Measurements from ENCODE around the gene FAXC.
"Not testable (repeated sequence)": the region's sequence is repeated elsewhere in the genome, so short reads cannot be mapped to it uniquely, and the experiment has no call there.

FAXC gene

DNA sequence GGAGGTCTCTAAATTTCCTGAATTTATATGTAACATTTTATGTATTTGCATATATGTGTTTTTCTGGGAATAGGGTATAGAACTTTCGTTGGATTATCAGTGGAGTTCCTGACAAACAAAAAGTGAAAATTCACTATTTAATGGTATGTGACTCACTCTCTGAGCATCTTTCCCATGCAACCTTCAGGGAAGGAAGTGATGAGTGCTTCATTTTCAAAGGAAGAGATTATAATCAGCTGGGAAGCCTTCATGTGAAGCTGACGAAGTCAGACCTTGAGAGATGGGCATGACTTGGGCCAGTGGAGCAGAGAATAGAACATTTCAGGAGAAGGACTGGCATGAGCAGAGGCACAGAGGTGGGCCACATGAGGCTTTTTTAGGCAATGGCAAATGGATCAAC, 72.7 kb downstream of the FAXC start:
- Mint-ChIP-seq H3K9me3 (no peaks in the 10 kb centered on the region), H3K4me1 (no peaks in the 10 kb centered on the region), H3K36me3 (no peaks in the 10 kb centered on the region), H3K27ac (no peak overlapping the region), H3K4me3 (no peak overlapping the region), H3K27me3 (peaks cover 19% of the 10 kb centered on the region)
- no peak for ATAC-seq

DNA sequence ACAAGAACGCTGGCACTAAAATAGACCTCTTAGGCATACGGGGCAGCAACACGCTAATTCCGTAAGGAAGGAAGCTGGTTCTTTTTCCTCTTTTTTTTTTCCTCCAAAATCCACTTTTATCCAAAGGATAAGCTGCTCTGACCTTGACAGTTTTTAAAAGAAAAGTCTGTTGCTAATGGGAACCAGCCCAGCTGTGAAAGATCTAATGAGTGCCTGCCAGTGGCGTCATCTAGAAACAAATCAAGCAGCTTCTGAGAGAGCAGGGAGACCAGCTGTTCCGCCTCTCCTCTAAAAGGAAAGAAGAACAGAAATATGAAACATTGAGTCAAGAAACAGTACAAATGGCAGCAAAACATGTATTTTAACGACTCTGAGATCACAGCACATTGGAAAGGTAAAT, 78.6 kb downstream of the FAXC start:
- Mint-ChIP-seq H3K27ac (no peak overlapping the region), H3K4me1 (no peaks in the 10 kb centered on the region), H3K4me3 (no peak overlapping the region)

DNA sequence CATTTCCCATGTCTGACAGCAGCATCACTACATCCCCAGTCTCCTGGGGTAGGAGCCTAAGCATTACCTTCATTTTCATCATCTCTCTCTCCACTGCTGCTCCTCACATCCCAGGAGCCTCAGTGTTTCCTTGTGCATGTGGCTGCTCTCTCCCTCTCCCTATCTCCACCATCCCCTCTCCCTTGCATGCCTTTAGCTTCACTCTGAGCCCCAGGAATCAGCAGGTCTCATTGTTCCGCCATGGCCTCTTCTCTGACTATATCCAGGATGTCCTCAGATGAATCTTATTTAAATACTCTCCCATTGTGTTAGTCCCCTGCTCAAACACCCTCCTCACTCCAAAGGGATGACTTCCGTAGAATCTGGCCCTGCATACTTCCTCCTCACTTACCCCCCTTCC, 79.4 kb downstream of the FAXC start:
- Mint-ChIP-seq H3K27ac (no peak overlapping the region), H3K27me3 (peaks cover 8% of the 10 kb centered on the region), H3K4me1 (no peaks in the 10 kb centered on the region), H3K36me3 (no peaks in the 10 kb centered on the region), H3K9me3 (peaks cover 4% of the 10 kb centered on the region), H3K4me3 (no peak overlapping the region)
- ATAC-seq = no peak

More for the DNA sequence above, 78.6 kb downstream of the FAXC start:
- Mint-ChIP-seq H3K27me3 (peaks cover 8% of the 10 kb centered on the region), H3K36me3 (no peaks in the 10 kb centered on the region), H3K9me3 (peaks cover 4% of the 10 kb centered on the region)
- ATAC-seq = no peak

DNA sequence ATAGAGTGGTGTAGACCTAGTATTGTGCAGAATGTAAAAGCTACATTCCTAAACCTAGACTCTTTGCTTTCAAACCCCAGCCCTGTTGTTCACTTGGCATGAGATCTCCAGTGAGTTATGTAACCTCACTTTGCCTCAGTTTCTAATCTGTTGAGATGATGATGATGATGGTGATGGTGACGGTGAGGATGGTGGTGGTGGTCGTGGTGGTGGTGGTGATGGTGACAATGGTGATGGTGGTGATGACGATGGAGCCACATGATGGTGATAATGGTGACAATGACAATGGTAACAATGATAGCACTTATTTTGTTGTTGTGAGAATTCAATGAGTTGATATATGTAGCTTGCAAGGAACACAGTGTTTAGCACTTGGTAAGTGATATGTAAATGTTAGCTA, 80.3 kb downstream of the FAXC start:
- ATAC-seq = no peak
- Mint-ChIP-seq H3K36me3 (no peaks in the 10 kb centered on the region), H3K4me1 (no peaks in the 10 kb centered on the region), H3K27me3 (peaks cover 8% of the 10 kb centered on the region), H3K9me3 (peaks cover 4% of the 10 kb centered on the region), H3K4me3 (no peak overlapping the region), H3K27ac (no peak overlapping the region)

DNA sequence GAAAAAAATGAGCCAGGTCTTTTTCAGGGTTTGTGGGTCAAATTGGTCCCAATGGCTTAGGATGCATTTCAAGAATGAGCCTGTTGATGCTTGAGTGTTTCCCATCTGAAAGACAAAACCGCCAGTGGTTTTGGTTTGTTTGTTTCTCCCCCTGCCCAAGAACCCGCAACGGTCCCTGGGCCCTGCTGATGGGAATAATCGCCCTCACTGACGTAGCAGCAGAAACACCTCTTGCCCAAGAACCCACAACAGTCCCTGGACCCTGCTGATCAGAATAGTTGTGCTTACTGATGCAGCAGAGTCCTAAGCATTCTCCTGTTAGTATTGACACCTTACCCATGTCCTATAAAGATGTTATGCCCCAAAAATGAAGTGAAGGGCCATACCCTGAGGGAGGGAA, 82.5 kb downstream of the FAXC start:
- not testable (repeated sequence) for H3K36me3 Mint-ChIP-seq, H3K27me3 Mint-ChIP-seq, H3K4me3 Mint-ChIP-seq, H3K27ac Mint-ChIP-seq, H3K9me3 Mint-ChIP-seq, ATAC-seq, H3K4me1 Mint-ChIP-seq

DNA sequence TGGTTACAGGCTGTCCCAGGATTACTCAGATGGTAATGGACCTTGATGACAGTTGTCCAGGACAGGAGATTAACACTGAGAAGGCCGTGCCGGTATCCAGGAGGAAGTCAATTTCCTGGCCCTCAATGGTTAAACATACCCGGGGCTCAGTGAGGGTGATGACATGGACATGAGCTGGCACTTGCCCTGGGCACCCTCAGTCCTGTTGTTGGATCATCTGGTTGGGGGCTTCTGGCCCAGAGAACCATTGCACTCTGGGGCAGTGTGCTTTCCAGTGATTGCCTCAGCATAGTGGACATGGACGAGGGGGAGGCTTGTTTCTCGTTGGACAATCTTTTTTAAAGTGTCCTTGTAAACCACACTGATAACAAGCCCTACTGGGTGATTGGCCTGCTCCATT, 84.0 kb downstream of the FAXC start:
- H3K9me3 Mint-ChIP-seq, ATAC-seq, H3K36me3 Mint-ChIP-seq, H3K4me1 Mint-ChIP-seq, H3K27me3 Mint-ChIP-seq, H3K27ac Mint-ChIP-seq, H3K4me3 Mint-ChIP-seq: not testable (repeated sequence)

DNA sequence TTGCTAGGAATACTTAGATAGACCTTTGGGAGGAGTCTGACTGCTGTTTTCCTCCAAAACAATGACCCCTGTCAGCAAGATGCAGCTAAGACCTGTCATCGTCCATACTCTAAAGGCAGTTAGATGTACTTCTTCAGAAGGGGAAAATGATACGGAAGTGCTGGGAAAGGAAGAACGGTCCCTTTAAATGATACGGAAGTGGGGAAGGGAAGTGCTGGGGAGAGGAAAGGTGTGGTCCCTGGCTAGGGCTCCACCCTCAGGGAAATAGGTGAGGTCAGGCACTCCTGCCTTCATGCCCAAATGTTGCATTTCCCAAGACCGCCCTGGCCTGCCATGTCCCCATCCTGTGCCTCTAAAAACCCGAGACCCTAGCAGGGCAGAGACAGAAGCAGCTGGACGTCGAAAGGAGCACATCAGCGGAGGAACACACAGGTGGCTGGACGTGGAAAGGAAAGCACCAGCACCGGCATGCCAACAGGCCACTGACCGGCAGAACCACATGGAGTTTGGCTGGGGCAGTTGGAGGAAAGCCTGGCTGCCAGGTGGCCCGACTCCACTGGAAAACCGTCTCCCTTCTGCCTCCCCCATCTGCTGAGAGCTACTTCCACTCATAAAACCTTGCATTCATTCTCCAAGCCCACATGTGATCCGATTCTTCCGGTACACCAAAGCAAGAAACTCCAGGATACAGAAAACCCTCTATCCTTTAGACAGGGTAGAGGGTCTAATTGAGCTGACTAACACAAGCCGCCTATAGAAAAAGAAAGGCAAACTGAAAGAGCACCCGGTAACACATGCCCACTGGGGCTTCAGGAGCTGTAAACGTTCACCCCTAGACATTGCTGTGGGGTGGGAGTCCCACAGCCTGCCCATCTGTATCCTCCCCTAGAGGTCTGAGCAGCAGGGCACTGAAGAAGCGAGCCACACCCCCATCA, 94.6 kb downstream of the FAXC start:
- H3K27ac Mint-ChIP-seq = no peak overlapping the region
- peaks cover 3% of the 10 kb centered on the region for H3K9me3 Mint-ChIP-seq
- no peaks in the 10 kb centered on the region for H3K4me1 Mint-ChIP-seq
- no peak overlapping the region for H3K4me3 Mint-ChIP-seq
- no peak for ATAC-seq
- no peaks in the 10 kb centered on the region for H3K27me3 Mint-ChIP-seq
- no peaks in the 10 kb centered on the region for H3K36me3 Mint-ChIP-seq

DNA sequence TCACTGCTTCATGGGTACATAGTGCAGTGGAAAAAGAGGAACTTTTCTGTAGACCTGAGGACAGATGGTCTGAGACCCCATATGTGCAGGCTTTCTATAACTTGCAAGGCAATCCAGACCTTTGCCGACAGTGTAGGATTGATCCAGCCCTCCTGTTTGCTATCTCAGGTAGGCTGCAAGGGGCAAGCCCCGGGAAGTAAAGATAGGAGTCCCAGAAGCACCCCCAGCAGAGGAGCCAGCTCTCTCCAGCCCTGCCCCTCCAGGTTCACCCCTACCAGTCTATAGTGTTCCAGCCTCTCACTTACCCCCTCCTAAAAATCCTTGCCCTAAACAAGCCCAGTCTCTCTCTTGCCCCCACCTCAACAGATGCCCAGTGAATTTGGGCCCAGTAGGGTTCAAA, 96.2 kb downstream of the FAXC start:
- Mint-ChIP-seq H3K9me3 (peaks cover 3% of the 10 kb centered on the region), H3K27me3 (no peaks in the 10 kb centered on the region), H3K4me1 (no peaks in the 10 kb centered on the region), H3K27ac (no peak overlapping the region), H3K4me3 (no peak overlapping the region), H3K36me3 (no peaks in the 10 kb centered on the region)
- ATAC-seq = no peak

DNA sequence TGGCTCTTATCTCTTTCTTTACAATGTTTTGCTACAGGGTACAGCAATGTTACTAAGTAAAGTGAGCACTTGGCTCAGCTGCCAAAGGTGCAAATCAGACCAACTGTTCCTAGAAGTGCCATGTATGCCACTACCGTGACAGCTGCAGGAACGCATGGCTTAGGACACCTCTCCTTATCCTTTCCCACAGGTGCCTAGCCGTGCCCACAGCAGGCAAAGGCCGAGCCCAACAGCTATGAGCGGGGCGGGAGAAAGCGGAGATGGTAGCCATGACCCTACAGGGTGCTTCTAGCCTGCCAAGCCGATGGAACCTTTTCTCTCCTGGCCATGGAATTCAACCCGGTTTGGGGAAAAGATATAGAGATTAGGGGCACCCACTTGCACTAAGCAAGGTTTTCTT, 97.1 kb downstream of the FAXC start:
- no peaks in the 10 kb centered on the region for H3K4me1 Mint-ChIP-seq
- no peaks in the 10 kb centered on the region for H3K36me3 Mint-ChIP-seq
- H3K9me3 Mint-ChIP-seq = peaks cover 3% of the 10 kb centered on the region
- no peaks in the 10 kb centered on the region for H3K27me3 Mint-ChIP-seq
- H3K4me3 Mint-ChIP-seq = no peak overlapping the region
- ATAC-seq = no peak
- no peak overlapping the region for H3K27ac Mint-ChIP-seq

DNA sequence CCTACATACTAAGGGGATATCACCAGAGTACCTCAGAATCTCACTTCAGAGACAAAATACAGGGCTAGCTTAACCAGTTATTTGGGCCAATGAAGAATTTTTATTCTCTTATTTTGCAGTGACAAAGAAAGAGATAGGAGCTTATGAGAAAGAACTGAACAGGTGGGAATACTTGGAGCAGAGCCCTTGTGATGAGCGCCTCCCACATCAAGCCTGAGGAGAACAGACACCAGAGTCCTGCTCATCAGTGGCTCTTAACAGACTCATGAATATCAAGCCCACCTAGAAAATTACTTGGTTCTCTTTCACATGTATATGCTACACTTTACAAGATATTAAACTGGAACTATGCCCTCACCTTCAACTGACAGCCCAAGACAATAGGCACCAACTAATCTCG, 99.0 kb downstream of the FAXC start:
- no peaks in the 10 kb centered on the region for H3K36me3 Mint-ChIP-seq
- H3K27ac Mint-ChIP-seq = no peak overlapping the region
- ATAC-seq = no peak
- H3K4me1 Mint-ChIP-seq = no peaks in the 10 kb centered on the region
- no peak overlapping the region for H3K4me3 Mint-ChIP-seq
- peaks cover 3% of the 10 kb centered on the region for H3K9me3 Mint-ChIP-seq
- H3K27me3 Mint-ChIP-seq = peaks cover 7% of the 10 kb centered on the region

DNA sequence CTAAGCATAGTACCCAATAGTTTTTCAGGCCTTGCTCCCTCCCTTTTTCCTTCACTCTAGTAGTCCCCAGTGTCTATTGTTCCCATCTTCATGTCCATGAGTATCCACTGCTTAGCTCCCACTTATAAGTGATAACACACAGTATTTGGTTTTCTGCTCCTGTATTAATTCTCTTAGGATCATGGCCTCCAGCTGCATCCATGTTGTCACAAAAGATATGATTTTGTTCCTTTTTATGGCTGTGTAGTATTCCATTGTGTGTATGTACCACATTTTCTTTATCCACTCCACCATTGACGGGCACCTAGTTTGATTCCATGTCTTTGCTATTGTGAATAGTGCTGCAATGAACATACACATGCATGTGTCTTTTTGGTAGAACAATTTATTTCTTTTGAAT, 102.9 kb downstream of the FAXC start:
- ATAC-seq = no peak
- Mint-ChIP-seq H3K27ac (no peak overlapping the region), H3K27me3 (peaks cover 8% of the 10 kb centered on the region), H3K36me3 (no peaks in the 10 kb centered on the region), H3K9me3 (peaks cover 3% of the 10 kb centered on the region), H3K4me1 (no peaks in the 10 kb centered on the region), H3K4me3 (no peak overlapping the region)

DNA sequence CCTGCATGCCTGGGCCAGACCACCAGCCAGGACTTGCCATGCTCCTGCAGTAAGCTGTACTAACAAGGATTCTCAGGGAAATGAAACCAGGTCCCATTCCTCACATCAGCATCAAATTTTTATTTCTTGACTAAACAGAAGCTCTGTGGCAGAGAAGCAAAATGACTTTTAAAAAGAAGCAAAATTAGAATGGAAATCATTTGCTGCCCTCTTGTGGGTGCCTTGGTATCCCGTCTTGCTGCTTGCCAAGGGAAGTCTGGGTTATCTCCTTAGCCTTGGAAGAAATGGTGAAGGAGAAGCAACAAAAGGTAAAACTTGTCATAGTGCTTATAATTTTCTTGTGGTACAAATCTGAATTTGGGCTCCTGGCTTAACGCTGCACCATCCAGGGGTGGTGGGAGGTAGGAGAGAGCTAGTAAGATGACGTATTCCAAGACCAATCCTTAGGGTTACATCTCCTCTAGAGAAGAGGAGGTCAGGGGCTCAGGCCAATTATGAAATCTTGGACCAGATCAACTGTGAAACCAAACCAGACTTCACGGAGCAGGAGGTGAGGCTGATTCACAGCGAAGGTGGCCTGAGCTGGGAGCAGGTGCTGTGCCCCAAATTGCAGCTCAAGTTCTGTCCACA, 107.5 kb downstream of the FAXC start:
- Mint-ChIP-seq H3K27ac (no peak overlapping the region), H3K4me1 (no peaks in the 10 kb centered on the region), H3K36me3 (no peaks in the 10 kb centered on the region), H3K4me3 (no peak overlapping the region), H3K27me3 (peaks cover 8% of the 10 kb centered on the region), H3K9me3 (no peaks in the 10 kb centered on the region)
- ATAC-seq = no peak

DNA sequence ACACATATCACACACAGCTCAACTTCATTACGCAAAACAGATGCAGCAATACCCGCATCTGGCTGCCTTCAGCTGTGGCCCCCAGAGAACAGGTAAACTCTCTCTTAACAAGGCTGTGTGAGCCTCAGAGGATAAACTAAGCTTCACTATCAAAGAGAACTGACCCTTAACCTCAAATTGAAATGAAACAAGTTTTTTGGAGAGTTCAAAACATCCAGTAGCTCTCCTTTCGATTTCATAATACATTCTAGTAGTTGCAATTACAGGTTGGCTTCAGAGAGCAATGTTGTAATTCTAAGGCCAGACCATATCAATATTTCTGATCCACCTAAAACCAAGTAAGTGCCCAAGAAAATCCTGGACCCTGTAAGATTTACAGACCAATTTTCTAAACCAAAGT, 113.5 kb downstream of the FAXC start:
- no peaks in the 10 kb centered on the region for H3K4me1 Mint-ChIP-seq
- peaks cover 53% of the 10 kb centered on the region for H3K27me3 Mint-ChIP-seq
- no peak for ATAC-seq
- no peak overlapping the region for H3K4me3 Mint-ChIP-seq
- H3K36me3 Mint-ChIP-seq = no peaks in the 10 kb centered on the region
- H3K27ac Mint-ChIP-seq = no peak overlapping the region
- H3K9me3 Mint-ChIP-seq = no peaks in the 10 kb centered on the region

DNA sequence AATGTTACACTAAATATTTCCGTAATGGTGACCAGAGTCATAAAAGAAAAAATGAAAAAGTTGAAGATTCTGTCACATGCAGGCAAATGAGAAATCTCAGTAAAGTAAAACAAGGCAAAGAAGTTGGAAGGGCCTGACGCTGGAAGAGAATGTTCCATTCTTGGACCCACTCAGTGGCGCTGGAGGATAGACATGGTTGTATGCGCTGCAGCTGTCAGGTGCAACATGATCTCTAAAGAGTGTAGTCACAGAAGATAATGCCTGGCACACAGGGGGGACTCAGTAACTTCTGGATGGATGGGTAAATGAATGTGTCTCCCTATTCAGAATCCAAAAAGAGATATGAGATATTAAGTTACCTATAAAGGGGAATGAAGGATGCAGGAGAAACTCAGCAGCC, 116.3 kb downstream of the FAXC start:
- no peaks in the 10 kb centered on the region for H3K36me3 Mint-ChIP-seq
- no peaks in the 10 kb centered on the region for H3K4me1 Mint-ChIP-seq
- peaks cover 2% of the 10 kb centered on the region for H3K9me3 Mint-ChIP-seq
- no peak overlapping the region for H3K4me3 Mint-ChIP-seq
- ATAC-seq = no peak
- no peak overlapping the region for H3K27ac Mint-ChIP-seq
- H3K27me3 Mint-ChIP-seq = peaks cover 53% of the 10 kb centered on the region

DNA sequence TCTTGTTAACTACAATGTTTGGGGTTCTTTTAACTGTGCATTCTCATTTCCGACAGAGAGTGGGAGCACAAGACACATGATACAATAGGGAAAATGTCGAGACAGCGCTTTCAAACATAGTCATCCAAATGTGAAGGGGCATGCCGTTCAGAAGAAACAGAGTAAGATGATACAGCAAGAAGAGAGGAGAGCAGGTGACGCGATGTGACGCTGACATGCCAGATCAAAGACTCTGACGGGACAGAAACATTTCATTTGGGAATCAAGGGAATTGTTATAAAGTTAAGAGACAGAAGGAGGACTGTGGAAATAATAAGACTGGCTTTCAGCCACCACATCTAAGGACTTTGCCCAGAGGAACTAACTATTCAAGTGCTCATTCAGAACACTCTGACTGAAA, 117.4 kb downstream of the FAXC start:
- H3K4me3 Mint-ChIP-seq = no peak overlapping the region
- no peaks in the 10 kb centered on the region for H3K36me3 Mint-ChIP-seq
- H3K4me1 Mint-ChIP-seq = no peaks in the 10 kb centered on the region
- peaks cover 53% of the 10 kb centered on the region for H3K27me3 Mint-ChIP-seq
- no peak overlapping the region for H3K27ac Mint-ChIP-seq
- ATAC-seq = no peak
- H3K9me3 Mint-ChIP-seq = peaks cover 5% of the 10 kb centered on the region

DNA sequence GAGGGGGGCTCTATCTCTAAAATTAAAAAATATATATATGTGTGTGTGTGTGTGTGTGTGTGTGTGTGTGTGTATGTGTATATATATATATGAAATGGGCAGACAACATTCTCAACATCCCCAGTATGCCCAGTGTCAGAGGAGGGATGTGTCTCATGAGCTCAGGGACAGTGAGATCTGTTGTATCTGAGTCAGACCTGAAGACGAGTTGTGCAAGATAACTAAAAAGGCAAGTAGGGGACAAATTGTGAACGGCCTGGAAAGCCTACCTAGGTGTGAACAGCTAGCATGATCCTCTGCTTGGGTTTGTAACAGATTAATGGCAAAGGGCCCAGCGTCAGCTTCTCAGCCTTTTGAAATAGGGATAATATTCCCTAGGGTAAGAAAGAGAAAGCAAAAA, 124.3 kb downstream of the FAXC start:
- ATAC-seq = no peak
- Mint-ChIP-seq H3K27ac (no peak overlapping the region), H3K27me3 (peaks cover under 1% of the 10 kb centered on the region), H3K4me3 (no peak overlapping the region), H3K4me1 (no peaks in the 10 kb centered on the region), H3K36me3 (no peaks in the 10 kb centered on the region), H3K9me3 (peaks cover 5% of the 10 kb centered on the region)

Data from stimulated activated memory B cell treated with anti-CD40 and anti-IgM and Interleukin-4, amounts not matched to agents 10 μg/mL and 1 μg/mL and 100 μg/mL, for 72 hours (primary cell).